ENCODE measurements around the gene CAMK2G.
"Not testable (repeated sequence)": the region's sequence is repeated elsewhere in the genome, so short reads cannot be mapped to it uniquely, and the experiment has no call there.

Gene CAMK2G

DNA sequence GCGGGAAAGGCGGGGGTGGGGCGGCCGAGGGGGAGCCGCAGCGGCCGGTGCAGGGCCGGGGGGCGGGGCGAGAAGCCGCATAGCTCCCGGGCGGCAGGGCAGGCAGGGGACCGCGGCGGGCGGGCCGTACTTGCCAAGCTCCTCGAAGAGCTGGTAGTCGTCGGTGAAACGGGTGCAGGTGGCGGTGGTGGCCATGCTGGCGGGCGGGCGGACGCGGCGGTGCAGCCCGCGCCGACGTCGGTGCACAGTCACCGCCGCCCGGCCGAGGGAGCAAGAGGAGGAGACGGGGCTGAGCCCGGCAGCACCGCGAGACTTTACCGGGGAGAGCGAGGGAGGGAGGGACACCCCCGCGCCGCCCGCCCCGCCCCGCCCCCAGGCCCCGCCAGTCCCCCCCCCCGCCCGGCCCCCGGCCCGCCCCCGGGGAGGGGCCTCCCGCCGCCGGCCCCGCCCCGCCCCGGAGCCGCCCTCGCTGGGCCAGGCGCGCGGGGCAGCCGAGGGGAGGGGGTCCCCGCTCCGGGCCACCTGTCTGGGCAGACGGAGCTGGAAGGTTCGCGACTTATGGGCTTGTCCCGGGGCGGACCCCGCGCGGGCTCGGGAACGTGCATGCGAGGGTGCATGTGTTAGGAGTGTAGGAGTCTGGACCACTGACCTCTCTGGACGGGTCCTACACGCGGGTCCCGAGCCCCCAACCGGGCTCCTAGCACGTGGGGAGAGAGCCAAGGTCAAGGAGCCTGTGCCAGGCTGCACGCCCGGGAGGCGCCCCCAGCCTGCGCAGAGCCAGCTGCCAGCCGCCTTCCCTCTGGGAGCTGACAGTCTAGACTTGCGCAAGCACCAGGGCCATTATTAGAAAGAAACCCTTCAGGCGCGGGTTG lies at the start of gene CAMK2G:
Gene CAMK2G, minus strand, starts transcription at position 289 of the 872 bp plus-strand sequence. Its CDS starts 94 bp downstream, at position 195.
- Histone ChIP-seq H3K4me1 (ENCODE audit: control insufficient read depth, insufficient read depth, low read length) (peaks cover 23% of the 10 kb centered on the region; the same call in 1 of the 2 replicates), H3K27me3 (ENCODE audit: control insufficient read depth, insufficient read depth, low read length) (0 out of 2 replicates have a peak, but pooled peaks cover 3% of the 10 kb centered on the region), H3K9ac (ENCODE audit: low read length) (peak within 1 kb of the TSS; percentile 77), H3K27ac (ENCODE audit: low read depth, low read length) (peak within 1 kb of the TSS; percentile 27; the same call in 1 of the 2 replicates), H3K36me3 (ENCODE audit: control insufficient read depth, insufficient read depth, low read length) (peaks cover 24% of the 10 kb centered on the region), H3K9me3 (ENCODE audit: control insufficient read depth, insufficient read depth, low read depth, low read length) (no peaks in the 10 kb centered on the region), H3K4me3 (ENCODE audit: low read depth, low read length) (peak within 1 kb of the TSS; percentile 94)

DNA sequence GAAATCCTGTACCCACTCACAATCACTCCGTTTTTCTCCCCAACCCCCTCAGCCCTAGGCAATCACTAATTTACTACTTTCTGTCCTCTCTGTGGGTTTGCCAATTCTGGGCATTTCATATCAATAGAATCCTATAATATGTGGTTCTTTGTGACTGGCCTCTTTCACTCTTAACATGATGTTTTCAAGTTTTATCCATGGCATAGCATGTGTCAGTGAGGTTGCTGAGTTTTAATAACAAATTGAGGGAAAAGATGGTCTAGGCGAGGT lies 48.4 kb upstream of the CAMK2G start:
- Histone ChIP-seq H3K4me1 (ENCODE audit: control insufficient read depth, insufficient read depth, low read length) (peaks cover 21% of the 10 kb centered on the region), H3K9me3 (ENCODE audit: control insufficient read depth, insufficient read depth, low read depth, low read length) (no peaks in the 10 kb centered on the region), H3K27me3 (ENCODE audit: control insufficient read depth, insufficient read depth, low read length) (no peaks in the 10 kb centered on the region), H3K9ac (ENCODE audit: low read length) (no peak overlapping the region), H3K36me3 (ENCODE audit: control insufficient read depth, insufficient read depth, low read length) (no peaks in the 10 kb centered on the region), H3K4me3 (ENCODE audit: low read depth, low read length) (no peak overlapping the region), H3K27ac (ENCODE audit: low read depth, low read length) (no peak overlapping the region)

DNA sequence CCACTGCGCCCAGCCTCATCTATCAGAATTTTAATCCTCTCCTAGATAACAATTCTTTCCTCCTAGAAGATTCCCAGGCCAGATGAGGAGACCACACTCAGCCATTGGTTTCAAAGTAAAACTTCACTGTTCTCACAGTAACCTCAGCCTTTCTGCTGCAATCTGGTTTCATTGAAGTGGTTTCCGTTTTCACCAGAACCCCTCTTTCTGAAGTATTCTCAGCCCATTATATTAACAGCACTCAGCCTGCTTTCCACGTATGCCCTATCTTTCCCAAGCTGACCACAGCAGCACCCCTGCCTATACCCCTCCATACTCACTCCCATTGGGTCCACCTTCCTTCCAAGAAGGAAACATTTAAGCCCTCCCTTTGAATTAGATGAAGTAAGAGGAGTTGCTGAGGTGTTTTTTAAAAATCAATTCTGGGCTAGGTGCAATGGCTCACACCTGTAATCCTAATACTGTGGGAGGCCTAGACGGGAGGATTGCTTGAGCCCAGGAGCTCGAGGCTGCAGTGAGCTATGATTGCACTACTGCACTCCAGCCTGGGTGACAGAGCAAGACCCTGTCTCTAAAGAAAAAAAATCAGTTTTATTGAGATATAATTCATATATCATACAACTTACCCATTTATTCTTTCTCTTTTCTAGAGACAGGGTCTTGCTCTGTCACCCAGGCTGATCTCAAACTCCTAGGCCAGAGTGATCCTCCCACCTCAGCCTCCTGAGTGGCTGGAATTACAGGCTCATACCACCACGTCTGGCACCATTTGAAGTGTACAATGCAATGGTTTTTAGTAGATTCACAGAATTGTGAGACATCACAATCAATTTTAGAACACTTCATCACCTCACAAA lies 47.9 kb upstream of the CAMK2G start:
- H3K27ac ChIP-seq (ENCODE audit: low read depth, low read length), result no peak overlapping the region
- H3K27me3 ChIP-seq (ENCODE audit: control insufficient read depth, insufficient read depth, low read length), result no peaks in the 10 kb centered on the region
- H3K4me3 ChIP-seq (ENCODE audit: low read depth, low read length), result no peak overlapping the region
- H3K9ac ChIP-seq (ENCODE audit: low read length), result no peak overlapping the region
- H3K4me1 ChIP-seq (ENCODE audit: control insufficient read depth, insufficient read depth, low read length), result peaks cover 21% of the 10 kb centered on the region
- no peaks in the 10 kb centered on the region for H3K36me3 ChIP-seq (ENCODE audit: control insufficient read depth, insufficient read depth, low read length)
- H3K9me3 ChIP-seq (ENCODE audit: control insufficient read depth, insufficient read depth, low read depth, low read length), result no peaks in the 10 kb centered on the region

DNA sequence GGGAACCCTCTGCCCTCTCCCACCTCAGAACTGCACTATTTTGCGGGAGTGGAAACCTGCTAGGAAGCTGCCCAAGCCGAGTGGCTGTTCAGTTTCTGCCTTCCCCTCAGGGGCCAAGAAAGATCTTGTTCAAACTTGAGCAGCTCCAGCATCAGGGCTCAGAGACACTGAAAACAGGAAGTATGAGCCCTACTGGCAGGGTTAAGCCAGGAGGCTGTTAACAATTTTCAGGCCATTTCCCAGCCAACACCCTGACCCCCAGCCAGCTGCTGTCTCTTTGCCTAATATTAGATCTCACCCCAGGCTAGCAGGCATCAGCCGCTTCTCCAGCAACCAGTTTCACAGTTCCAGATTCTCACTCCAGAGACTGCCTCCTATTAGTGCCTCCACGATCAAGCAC lies 45.7 kb upstream of the CAMK2G start:
- Histone ChIP-seq H3K27ac (ENCODE audit: low read depth, low read length) (no peak overlapping the region), H3K9me3 (ENCODE audit: control insufficient read depth, insufficient read depth, low read depth, low read length) (no peaks in the 10 kb centered on the region), H3K4me3 (ENCODE audit: low read depth, low read length) (no peak overlapping the region), H3K36me3 (ENCODE audit: control insufficient read depth, insufficient read depth, low read length) (peaks cover 13% of the 10 kb centered on the region), H3K27me3 (ENCODE audit: control insufficient read depth, insufficient read depth, low read length) (no peaks in the 10 kb centered on the region), H3K9ac (ENCODE audit: low read length) (no peak overlapping the region), H3K4me1 (ENCODE audit: control insufficient read depth, insufficient read depth, low read length) (peaks cover 21% of the 10 kb centered on the region)

DNA sequence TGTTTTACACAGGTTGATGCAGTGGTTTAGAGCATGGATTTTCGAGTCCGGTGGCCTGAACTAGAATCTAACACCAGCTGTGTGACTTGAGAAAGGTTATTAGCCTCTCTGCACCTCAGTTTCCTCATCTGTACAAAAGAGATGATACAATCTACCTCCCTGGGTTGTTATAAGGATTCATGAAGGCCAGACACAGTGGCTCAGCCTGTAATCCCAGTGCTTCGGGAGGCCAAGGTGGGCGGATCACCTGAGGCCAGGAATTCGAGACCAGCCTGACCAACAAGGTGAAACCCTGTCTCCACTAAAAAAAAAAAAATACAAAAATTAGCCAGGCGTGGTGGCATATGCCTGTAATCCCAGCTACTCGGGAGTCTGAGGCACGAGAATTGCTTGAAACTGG lies 45.1 kb upstream of the CAMK2G start:
- H3K4me3 ChIP-seq (ENCODE audit: low read depth, low read length); H3K9me3 ChIP-seq (ENCODE audit: control insufficient read depth, insufficient read depth, low read depth, low read length); H3K27me3 ChIP-seq (ENCODE audit: control insufficient read depth, insufficient read depth, low read length); H3K9ac ChIP-seq (ENCODE audit: low read length); H3K27ac ChIP-seq (ENCODE audit: low read depth, low read length): not testable (repeated sequence)
- Histone ChIP-seq H3K36me3 (ENCODE audit: control insufficient read depth, insufficient read depth, low read length) (peaks cover 19% of the 10 kb centered on the region), H3K4me1 (ENCODE audit: control insufficient read depth, insufficient read depth, low read length) (peaks cover 21% of the 10 kb centered on the region)

DNA sequence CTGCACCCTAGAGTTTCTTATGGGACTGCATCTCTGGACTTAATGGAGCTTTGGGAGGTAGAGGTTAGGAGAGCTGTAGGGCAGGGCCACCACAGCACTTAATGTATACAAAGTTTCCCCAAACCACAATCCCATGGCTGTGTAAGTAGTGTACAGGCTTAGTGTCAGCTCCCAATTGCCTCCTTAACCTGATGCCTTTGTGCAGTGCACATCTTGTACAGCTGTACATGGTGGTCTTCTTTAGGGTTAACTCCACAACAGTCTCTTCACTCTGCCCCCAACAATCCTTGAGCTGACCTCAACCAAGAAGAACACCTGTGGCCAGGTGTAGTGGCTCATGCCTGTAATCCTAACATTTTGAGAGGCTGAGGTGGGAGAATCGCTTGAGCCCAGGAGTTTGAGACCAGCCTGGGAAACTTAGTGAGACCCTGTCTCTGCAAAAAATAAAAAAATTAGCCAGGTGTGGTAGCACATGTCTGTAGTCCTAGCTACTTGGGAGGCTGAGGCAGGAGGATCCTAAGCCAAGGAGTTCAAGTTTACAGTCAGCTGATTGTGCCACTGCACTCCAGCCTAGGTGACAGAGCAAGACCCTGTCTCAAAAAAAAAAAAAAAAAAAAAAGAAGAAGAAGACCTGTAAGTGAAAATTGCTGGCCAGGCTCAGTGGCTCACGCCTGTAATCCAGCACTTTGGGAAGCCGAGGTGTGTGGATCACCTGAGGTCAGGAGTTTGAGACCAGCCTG lies 43.4 kb upstream of the CAMK2G start:
- Histone ChIP-seq H3K4me3 (ENCODE audit: low read depth, low read length) (no peak overlapping the region), H3K9me3 (ENCODE audit: control insufficient read depth, insufficient read depth, low read depth, low read length) (no peaks in the 10 kb centered on the region), H3K27ac (ENCODE audit: low read depth, low read length) (no peak overlapping the region), H3K9ac (ENCODE audit: low read length) (no peak overlapping the region), H3K36me3 (ENCODE audit: control insufficient read depth, insufficient read depth, low read length) (peaks cover 24% of the 10 kb centered on the region), H3K4me1 (ENCODE audit: control insufficient read depth, insufficient read depth, low read length) (peaks cover 20% of the 10 kb centered on the region), H3K27me3 (ENCODE audit: control insufficient read depth, insufficient read depth, low read length) (peaks cover 5% of the 10 kb centered on the region; the same call in 1 of the 2 replicates)

DNA sequence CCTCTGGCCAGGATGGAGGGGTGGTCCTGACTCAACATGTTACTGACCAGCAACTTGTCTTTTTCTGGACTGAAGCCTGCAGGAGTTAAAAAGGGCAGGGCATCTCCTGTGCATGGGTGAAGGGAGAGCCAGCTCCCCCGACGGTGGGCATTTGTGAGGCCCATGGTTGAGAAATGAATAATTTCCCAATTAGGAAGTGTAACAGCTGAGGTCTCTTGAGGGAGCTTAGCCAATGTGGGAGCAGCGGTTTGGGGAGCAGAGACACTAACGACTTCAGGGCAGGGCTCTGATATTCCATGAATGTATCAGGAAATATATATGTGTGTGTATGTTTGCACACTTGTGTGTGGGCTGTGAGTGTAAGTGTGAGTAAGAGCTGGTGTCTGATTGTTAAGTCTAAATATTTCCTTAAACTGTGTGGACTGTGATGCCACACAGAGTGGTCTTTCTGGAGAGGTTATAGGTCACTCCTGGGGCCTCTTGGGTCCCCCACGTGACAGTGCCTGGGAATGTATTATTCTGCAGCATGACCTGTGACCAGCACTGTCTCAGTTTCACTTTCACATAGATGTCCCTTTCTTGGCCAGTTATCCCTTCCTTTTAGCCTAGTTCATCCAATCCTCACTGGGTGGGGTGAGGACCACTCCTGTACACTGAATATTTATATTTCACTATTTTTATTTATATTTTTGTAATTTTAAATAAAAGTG lies 42.6 kb upstream of the CAMK2G start:
- H3K36me3 ChIP-seq (ENCODE audit: control insufficient read depth, insufficient read depth, low read length), result peaks cover 24% of the 10 kb centered on the region
- H3K9ac ChIP-seq (ENCODE audit: low read length), result no peak overlapping the region
- peaks cover 13% of the 10 kb centered on the region for H3K27me3 ChIP-seq (ENCODE audit: control insufficient read depth, insufficient read depth, low read length)
- no peaks in the 10 kb centered on the region for H3K9me3 ChIP-seq (ENCODE audit: control insufficient read depth, insufficient read depth, low read depth, low read length)
- H3K4me1 ChIP-seq (ENCODE audit: control insufficient read depth, insufficient read depth, low read length), result peaks cover 22% of the 10 kb centered on the region
- no peak overlapping the region for H3K4me3 ChIP-seq (ENCODE audit: low read depth, low read length)
- H3K27ac ChIP-seq (ENCODE audit: low read depth, low read length), result no peak overlapping the region

DNA sequence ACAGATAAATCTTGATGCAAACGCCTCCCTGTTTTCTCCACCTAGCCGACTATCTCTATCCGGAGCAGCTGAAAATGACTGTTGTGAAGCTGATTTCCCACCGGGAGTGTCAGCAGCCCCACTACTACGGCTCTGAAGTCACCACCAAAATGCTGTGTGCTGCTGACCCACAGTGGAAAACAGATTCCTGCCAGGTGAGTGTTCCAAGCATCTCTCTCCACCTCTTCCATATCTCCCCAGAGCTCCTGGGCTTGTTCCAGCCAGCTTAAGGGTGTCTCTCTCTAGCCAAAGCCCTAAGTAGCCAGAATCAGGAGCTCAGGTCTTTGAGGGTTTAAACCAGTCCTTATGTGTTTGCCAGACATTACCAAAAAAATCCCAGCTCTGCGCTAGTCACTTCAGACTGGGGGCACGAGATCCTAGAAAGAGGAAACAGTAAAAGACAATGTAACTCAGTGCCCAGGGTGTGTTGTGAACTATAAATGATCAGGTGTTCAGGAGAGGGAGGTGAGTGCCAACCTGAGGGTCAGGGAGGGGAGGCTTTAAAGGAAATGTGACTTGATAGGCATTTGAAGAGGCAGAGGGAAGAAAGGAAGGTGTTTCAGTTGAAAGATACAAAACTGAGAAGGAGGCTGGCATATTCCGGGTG lies 41.0 kb upstream of the CAMK2G start:
- H3K4me1 ChIP-seq (ENCODE audit: control insufficient read depth, insufficient read depth, low read length), result peaks cover 28% of the 10 kb centered on the region
- no peak overlapping the region for H3K4me3 ChIP-seq (ENCODE audit: low read depth, low read length)
- H3K36me3 ChIP-seq (ENCODE audit: control insufficient read depth, insufficient read depth, low read length), result peaks cover 24% of the 10 kb centered on the region
- H3K27ac ChIP-seq (ENCODE audit: low read depth, low read length), result no peak overlapping the region
- H3K27me3 ChIP-seq (ENCODE audit: control insufficient read depth, insufficient read depth, low read length), result peaks cover 25% of the 10 kb centered on the region
- H3K9me3 ChIP-seq (ENCODE audit: control insufficient read depth, insufficient read depth, low read depth, low read length), result no peaks in the 10 kb centered on the region
- no peak overlapping the region for H3K9ac ChIP-seq (ENCODE audit: low read length)

DNA sequence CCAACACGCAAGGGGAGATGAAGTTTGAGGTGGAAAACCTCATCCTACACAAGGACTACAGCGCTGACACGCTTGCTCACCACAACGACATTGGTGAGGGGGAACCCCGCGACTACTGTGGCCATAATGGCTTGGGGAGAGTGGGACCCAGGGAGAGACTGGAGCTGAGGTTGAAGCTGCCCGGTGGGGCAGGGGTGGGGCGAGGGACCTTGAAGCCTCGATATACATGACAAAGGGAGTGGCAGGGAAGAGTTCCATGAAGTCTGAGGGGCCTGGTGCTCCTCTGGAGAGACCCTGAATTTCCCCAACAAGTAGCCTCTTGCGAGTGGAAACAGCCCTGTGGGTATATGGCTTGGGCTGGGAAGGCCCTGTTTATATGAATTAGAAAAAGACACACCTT lies 39.7 kb upstream of the CAMK2G start:
- Histone ChIP-seq H3K9ac (ENCODE audit: low read length) (no peak overlapping the region), H3K4me3 (ENCODE audit: low read depth, low read length) (peak overlapping the region; percentile 20; the same call in 1 of the 2 replicates), H3K9me3 (ENCODE audit: control insufficient read depth, insufficient read depth, low read depth, low read length) (no peaks in the 10 kb centered on the region), H3K27ac (ENCODE audit: low read depth, low read length) (no peak overlapping the region), H3K27me3 (ENCODE audit: control insufficient read depth, insufficient read depth, low read length) (peaks cover 38% of the 10 kb centered on the region), H3K36me3 (ENCODE audit: control insufficient read depth, insufficient read depth, low read length) (peaks cover 24% of the 10 kb centered on the region), H3K4me1 (ENCODE audit: control insufficient read depth, insufficient read depth, low read length) (peaks cover 35% of the 10 kb centered on the region)

DNA sequence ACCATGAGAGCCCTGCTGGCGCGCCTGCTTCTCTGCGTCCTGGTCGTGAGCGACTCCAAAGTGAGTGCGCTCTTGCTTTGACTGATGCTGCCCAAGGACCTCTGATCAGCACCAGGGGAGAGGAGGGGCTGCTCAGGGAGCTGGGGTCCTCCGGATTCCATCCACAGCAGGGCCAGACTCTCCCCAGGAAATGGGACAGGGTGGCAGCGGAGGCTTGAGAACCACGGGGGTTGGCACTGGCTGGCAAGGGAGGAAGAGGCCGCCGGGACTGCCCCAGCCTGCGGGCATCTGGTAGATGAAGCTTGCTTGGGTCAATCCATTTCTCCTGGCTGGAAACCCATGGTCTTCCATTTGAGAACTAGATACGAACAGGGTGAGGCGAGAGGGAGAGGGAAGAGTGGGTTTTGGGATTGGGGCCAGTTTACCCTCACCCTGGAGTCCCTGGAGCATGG lies 37.2 kb upstream of the CAMK2G start:
- peak overlapping the region; percentile 75 for H3K4me3 ChIP-seq (ENCODE audit: low read depth, low read length)
- no peaks in the 10 kb centered on the region for H3K9me3 ChIP-seq (ENCODE audit: control insufficient read depth, insufficient read depth, low read depth, low read length)
- H3K36me3 ChIP-seq (ENCODE audit: control insufficient read depth, insufficient read depth, low read length), result peaks cover 19% of the 10 kb centered on the region
- H3K27me3 ChIP-seq (ENCODE audit: control insufficient read depth, insufficient read depth, low read length), result peaks cover 38% of the 10 kb centered on the region
- H3K4me1 ChIP-seq (ENCODE audit: control insufficient read depth, insufficient read depth, low read length), result peaks cover 52% of the 10 kb centered on the region
- no peak overlapping the region for H3K27ac ChIP-seq (ENCODE audit: low read depth, low read length)
- peak overlapping the region; percentile 75 for H3K9ac ChIP-seq (ENCODE audit: low read length)
